A549 (cell line): ENCODE data around the gene CEP192.

Experiments used
- CHD4 ChIP-seq: fragments of 200-600 bp; sonication (generic); IDR thresholded peaks from 2 replicates; pipeline ENCODE4 v1.6.1; 2016; ENCODE audit warnings: antibody characterized with exemption, mild to moderate bottlenecking, borderline replicate concordance
- CTCF ChIP-seq: fragments of >200 bp; sonication (Bioruptor Twin); formaldehyde crosslinking; IDR thresholded peaks from 3 replicates; pipeline ENCODE4 v1.5.1; 2016
- E2F6 ChIP-seq: IDR thresholded peaks from 2 replicates; pipeline ENCODE4 v1.6.1; 2012; ENCODE audit warnings: low read depth, borderline replicate concordance
- ELK1 ChIP-seq: fragments of 150-350 bp; IDR thresholded peaks from 2 replicates; pipeline ENCODE4 v1.6.1; 2014; ENCODE audit warnings: low read depth, mild to moderate bottlenecking, low read length
- EP300 ChIP-seq, 2 experiments: fragments of >200 bp; sonication (Bioruptor Twin); formaldehyde crosslinking; IDR thresholded peaks; 2 replicates in 1 of 2; 3 replicates in 1 of 2; pipeline ENCODE4 v1.6.1; 2016 to 2017
- GATA3 ChIP-seq: IDR thresholded peaks from 2 replicates; pipeline ENCODE4 v1.6.1; 2012; ENCODE audit warnings: borderline replicate concordance
- HOXA7 ChIP-seq: fragments of 250-450 bp; sonication (Bioruptor Pico); IDR thresholded peaks from 2 replicates; pipeline ENCODE4 v1.5.0; 2020; ENCODE audit warnings: mild to moderate bottlenecking, moderate library complexity
- JUNB ChIP-seq: fragments of >200 bp; sonication (Bioruptor Twin); formaldehyde crosslinking; IDR thresholded peaks from 2 replicates; pipeline ENCODE4 v1.6.1; 2016
- MAX ChIP-seq: IDR thresholded peaks from 2 replicates; pipeline ENCODE4 v1.6.1; 2012
- POLR2A ChIP-seq: IDR thresholded peaks from 2 replicates; pipeline ENCODE4 v1.6.1; 2012; ENCODE audit warnings: mild to moderate bottlenecking, low read length
- RAD21 ChIP-seq, 2 experiments: fragments of >200 bp in 1 of 2; sonication (Bioruptor Twin) in 1 of 2; formaldehyde crosslinking in 1 of 2; IDR thresholded peaks in 1 of 2; conservative IDR thresholded peaks in 1 of 2; 2 replicates in 1 of 2; 3 replicates in 1 of 2; pipeline ENCODE4 v1.6.1; 2012 to 2018; ENCODE audit warnings: inconsistent platforms in 1 of 2
- RFX5 ChIP-seq: fragments of 450-650 bp; IDR thresholded peaks from 2 replicates; pipeline ENCODE4 v1.7.1; 2014; ENCODE audit warnings: antibody characterized with exemption, mild to moderate bottlenecking, moderate library complexity
- ZFP36 ChIP-seq: fragments of 450-650 bp; IDR thresholded peaks from 2 replicates; pipeline ENCODE4 v1.6.1; 2014; ENCODE audit warnings: borderline replicate concordance; ENCODE audit not compliant: partially characterized antibody

GRCh38 chr18:12995424-12995823, 4.3 kb downstream of the CEP192 start:
- TF ChIP-seq RFX5: no peak
- no peak for TF ChIP-seq ELK1
- no peak for TF ChIP-seq JUNB
- no peak for TF ChIP-seq E2F6
- no peak for TF ChIP-seq CTCF
- no peak for TF ChIP-seq EP300 (IDR thresholded peaks at IDR 0.05)
- no peak for TF ChIP-seq POLR2A
- no peak for TF ChIP-seq RAD21 (conservative IDR thresholded peaks at IDR 0.05 in 1 of 2, IDR thresholded peaks at IDR 0.05 in 1 of 2)
- no peak for TF ChIP-seq GATA3
- no peak for TF ChIP-seq ZFP36
- TF ChIP-seq MAX: no peak
- no peak for TF ChIP-seq CHD4
- no peak for TF ChIP-seq HOXA7 (CRISPR knock-in tag)
